Astrocyte of the cerebellum (primary cell): Measurements from ENCODE around the gene SIRT7.

Experiments
- DNase-seq: peaks from one replicate; pipeline ENCODE4 v3.0.0-alpha.2; 2011; ENCODE audit warnings: low read depth
- H3K4me3 ChIP-seq: 2 replicates; pipeline ENCODE4 v1.5.1; 2011; ENCODE audit warnings: mild to moderate bottlenecking, low read depth, low read length, moderate library complexity
- CTCF ChIP-seq: IDR thresholded peaks from 2 replicates; pipeline ENCODE4 v1.5.1; 2012; ENCODE audit warnings: low read length, low read depth, moderate library complexity, mild to moderate bottlenecking; ENCODE audit errors: missing control alignments
- in situ Hi-C: cut with HindIII; loops from 2 replicates; pipeline ENCODE4 v1.10.0; 2017; ENCODE audit warnings: low sequenced_read_pairs

SIRT7 gene

GRCh38 chr17:81926451-81927151, 8.6 kb upstream of the SIRT7 start:
- in situ Hi-C loops: no loop called here
- H3K4me3 ChIP-seq: peak overlapping the region; percentile 79
- peak; percentile 38 for DNase-seq
- TF ChIP-seq CTCF: no peak

- DNase-seq: no peak
- peak overlapping the region; percentile 79 for H3K4me3 ChIP-seq
- no peak for TF ChIP-seq CTCF
- in situ Hi-C loops: no loop called here
These were observed 8.0 kb upstream of the SIRT7 start for GRCh38 chr17:81925860-81926450.

- no peak for DNase-seq
- in situ Hi-C loops: no loop called here
- no peak overlapping the region for H3K4me3 ChIP-seq
- no peak for TF ChIP-seq CTCF
These were observed 6.9 kb upstream of the SIRT7 start for GRCh38 chr17:81924557-81925532.

- no peak for TF ChIP-seq CTCF
- DNase-seq: no peak
- peak overlapping the region; percentile 26 for H3K4me3 ChIP-seq
- in situ Hi-C loops: no loop called here
These were observed 5.6 kb upstream of the SIRT7 start for GRCh38 chr17:81923302-81924260.

GRCh38 chr17:81922566-81923301, 4.8 kb upstream of the SIRT7 start:
- peak overlapping the region; percentile 26 for H3K4me3 ChIP-seq
- no peak for TF ChIP-seq CTCF
- in situ Hi-C loops: no loop called here
- no peak for DNase-seq
